ENCODE results near the gene RIMBP2.

- no peak for TF ChIP-seq CTCF (IDR thresholded peaks at IDR 0.05)
- TF ChIP-seq POLR2A (IDR thresholded peaks at IDR 0.05) = no peak
Measured at GRCh38 chr12:130354407-130354806, 361.7 kb downstream of the RIMBP2 start.

Data from tibial nerve (tissue), 3 donors.